Ramos (cell line): ENCODE results near the gene PCNT.

Experiments
- in situ Hi-C: fragments of 300-500 bp; cut with MboI; formaldehyde crosslinking; loops from one replicate; pipeline ENCODE4 v1.14.3; 2022; ENCODE audit warnings: low sequenced_read_pairs; ENCODE audit not compliant: unreplicated experiment

The PCNT gene

GRCh38 chr21:46375560-46376230 lies 51.7 kb downstream of the PCNT start:
- in situ Hi-C loops = no loop called here

- in situ Hi-C loops = no loop called here
Observed at GRCh38 chr21:46376231-46376628, 52.3 kb downstream of the PCNT start.

- in situ Hi-C loops = no loop called here
Observed at GRCh38 chr21:46376856-46377453, 53.0 kb downstream of the PCNT start.

- in situ Hi-C loops = no loop called here
Observed at GRCh38 chr21:46377789-46378188, 53.8 kb downstream of the PCNT start.

- in situ Hi-C loops = no loop called here
Observed at GRCh38 chr21:46379105-46379504, 55.1 kb downstream of the PCNT start.

GRCh38 chr21:46379691-46380090 lies 55.7 kb downstream of the PCNT start:
- in situ Hi-C loops = no loop called here

- in situ Hi-C loops = no loop called here
Observed at GRCh38 chr21:46381541-46381940, 57.6 kb downstream of the PCNT start.

- in situ Hi-C loops = no loop called here
Observed at GRCh38 chr21:46384556-46384955, 60.6 kb downstream of the PCNT start.

- in situ Hi-C loops = no loop called here
Observed at GRCh38 chr21:46385846-46386733, 62.1 kb downstream of the PCNT start.

- in situ Hi-C loops = no loop called here
Observed at GRCh38 chr21:46386734-46387088, 62.8 kb downstream of the PCNT start.

- in situ Hi-C loops = no loop called here
Observed at GRCh38 chr21:46388206-46388880, 64.4 kb downstream of the PCNT start.

GRCh38 chr21:46388896-46389295 lies 64.9 kb downstream of the PCNT start:
- in situ Hi-C loops = no loop called here

GRCh38 chr21:46390603-46391545 lies 66.9 kb downstream of the PCNT start:
- in situ Hi-C loops = no loop called here

GRCh38 chr21:46391773-46392172 lies 67.8 kb downstream of the PCNT start:
- in situ Hi-C loops = no loop called here

GRCh38 chr21:46392921-46393320 lies 69.0 kb downstream of the PCNT start:
- in situ Hi-C loops = no loop called here

- in situ Hi-C loops = no loop called here
Observed at GRCh38 chr21:46393451-46393940, 69.5 kb downstream of the PCNT start.

- in situ Hi-C loops = no loop called here
Observed at GRCh38 chr21:46393941-46394594, 70.1 kb downstream of the PCNT start.

GRCh38 chr21:46394595-46395104 lies 70.7 kb downstream of the PCNT start:
- in situ Hi-C loops = no loop called here
